HEK293 (cell line): ENCODE results near the gene IGIP.

ENCODE experiments used
- CTCF ChIA-PET: fragments of 350-600 bp; formaldehyde crosslinking; extraction: SDS; loops from one replicate; lab custom pipeline; 2021; ENCODE audit warnings: antibody characterized with exemption; lab: Yijun Ruan, JAX
- POLR2A ChIA-PET: fragments of 300-600 bp; formaldehyde crosslinking; extraction: SDS; loops from one replicate; lab custom pipeline; 2020; ENCODE audit warnings: antibody characterized with exemption, inconsistent platforms; lab: Yijun Ruan, JAX
- H3K27ac ChIP-seq: fragments of 200-500 bp; sonication (Bioruptor generic); 2 replicates; pipeline ENCODE4 v1.5.1; 2014; ENCODE audit warnings: low read depth, low read length, control low read depth, inconsistent platforms; ENCODE audit errors: extremely low read depth
- H3K36me3 ChIP-seq, 2 experiments: fragments of 200-500 bp in 1 of 2; sonication (Bioruptor generic) in 1 of 2; 1 replicate in 1 of 2; 2 replicates in 1 of 2; pipeline ENCODE4 v1.5.1; 2014 to 2017; ENCODE audit warnings: inconsistent platforms in 2 of 2, low read length in 2 of 2; ENCODE audit not compliant: control insufficient read depth in 2 of 2, insufficient read depth in 1 of 2
- H3K4me1 ChIP-seq: fragments of 200-500 bp; sonication (Bioruptor generic); 2 replicates; pipeline ENCODE4 v1.5.1; 2014; ENCODE audit warnings: mild to moderate bottlenecking, low read length, inconsistent platforms; ENCODE audit not compliant: control insufficient read depth, insufficient read depth
- H3K4me3 ChIP-seq: 2 replicates; pipeline ENCODE4 v1.5.1; 2011; ENCODE audit warnings: low read depth, mild to moderate bottlenecking, control low read depth, low read length, moderate library complexity
- H3K9me3 ChIP-seq: fragments of 200-500 bp; sonication (Bioruptor generic); 2 replicates; pipeline ENCODE4 v1.5.1; 2014; ENCODE audit warnings: low read depth, low read length, inconsistent platforms; ENCODE audit not compliant: control insufficient read depth, insufficient read depth
- BCL11A ChIP-seq: fragments of 450-650 bp; formaldehyde crosslinking; IDR thresholded peaks from 2 replicates; pipeline ENCODE4 v1.5.1; 2016; ENCODE audit warnings: low read depth, missing biosample characterization, missing genetic modification characterization
- HOXD13 ChIP-seq: sonication (generic); formaldehyde crosslinking; IDR thresholded peaks from 2 replicates; pipeline ENCODE4 v1.8.0; 2022; ENCODE audit warnings: missing genetic modification reagents, borderline replicate concordance
- MYNN ChIP-seq: fragments of 450-650 bp; formaldehyde crosslinking; IDR thresholded peaks from 2 replicates; pipeline ENCODE4 v1.5.1; 2016; ENCODE audit warnings: missing biosample characterization, missing genetic modification characterization, borderline replicate concordance
- OSR2 ChIP-seq: fragments of 450-650 bp; formaldehyde crosslinking; IDR thresholded peaks from 2 replicates; pipeline ENCODE4 v1.5.1; 2016; ENCODE audit warnings: missing biosample characterization, missing genetic modification characterization
- TCF7L2 ChIP-seq: IDR thresholded peaks from 2 replicates; pipeline ENCODE4 v1.6.1; 2011; ENCODE audit warnings: low read depth, mild to moderate bottlenecking, inconsistent platforms, low read length, moderate library complexity, borderline replicate concordance
- TSHZ1 ChIP-seq: fragments of 450-650 bp; formaldehyde crosslinking; IDR thresholded peaks from 2 replicates; pipeline ENCODE4 v1.5.1; 2016; ENCODE audit warnings: missing biosample characterization, missing genetic modification characterization, borderline replicate concordance
- ZBTB44 ChIP-seq: fragments of 450-650 bp; IDR thresholded peaks from 2 replicates; pipeline ENCODE4 v1.5.1; 2018; ENCODE audit warnings: missing biosample characterization, mild to moderate bottlenecking, missing genetic modification characterization
- ZNF239 ChIP-seq: fragments of 450-650 bp; formaldehyde crosslinking; IDR thresholded peaks from 2 replicates; pipeline ENCODE4 v1.5.1; 2016; ENCODE audit warnings: missing biosample characterization, missing genetic modification characterization
- ZNF266 ChIP-seq: fragments of 450-650 bp; formaldehyde crosslinking; IDR thresholded peaks from 2 replicates; pipeline ENCODE4 v1.5.1; 2016; ENCODE audit warnings: missing biosample characterization, missing genetic modification characterization, low read depth
- ZNF366 ChIP-seq: fragments of 450-650 bp; formaldehyde crosslinking; conservative IDR thresholded peaks from 2 replicates; pipeline ENCODE4 v1.5.1; 2016; ENCODE audit warnings: missing biosample characterization, missing genetic modification characterization
- ZNF560 ChIP-seq: fragments of 450-650 bp; formaldehyde crosslinking; IDR thresholded peaks from 2 replicates; pipeline ENCODE4 v1.5.1; 2017; ENCODE audit warnings: missing biosample characterization, missing genetic modification characterization, borderline replicate concordance
- ZNF571 ChIP-seq: fragments of 450-650 bp; formaldehyde crosslinking; IDR thresholded peaks from 2 replicates; pipeline ENCODE4 v1.5.0; 2017; ENCODE audit warnings: missing biosample characterization, missing genetic modification characterization
- ZNF626 ChIP-seq: fragments of 450-650 bp; sonication (Bioruptor Pico); formaldehyde crosslinking; IDR thresholded peaks from 2 replicates; pipeline ENCODE4 v1.5.1; 2018; ENCODE audit warnings: missing biosample characterization, missing genetic modification characterization, inconsistent platforms
- ZNF639 ChIP-seq: fragments of 450-650 bp; formaldehyde crosslinking; IDR thresholded peaks from 2 replicates; pipeline ENCODE4 v1.5.1; 2016; ENCODE audit warnings: missing biosample characterization, missing genetic modification characterization
- ZNF645 ChIP-seq: fragments of 450-650 bp; formaldehyde crosslinking; IDR thresholded peaks from 2 replicates; pipeline ENCODE4; 2016; ENCODE audit warnings: missing biosample characterization, missing genetic modification characterization
- ZNF837 ChIP-seq: fragments of 450-650 bp; formaldehyde crosslinking; IDR thresholded peaks from 2 replicates; pipeline ENCODE4 v1.5.1; 2016; ENCODE audit warnings: missing biosample characterization, missing genetic modification characterization
- ZNF843 ChIP-seq: fragments of 450-650 bp; formaldehyde crosslinking; IDR thresholded peaks from 2 replicates; pipeline ENCODE4 v1.5.1; 2016; ENCODE audit warnings: missing biosample characterization, missing genetic modification characterization
- TF ChIP-seq, protein P1 (sequence below): fragments of 450-650 bp; formaldehyde crosslinking; IDR thresholded peaks from 2 replicates; pipeline ENCODE4 v1.5.0; 2017; ENCODE audit warnings: missing biosample characterization, missing genetic modification characterization, borderline replicate concordance
- TF ChIP-seq, protein P2 (sequence below): fragments of 450-650 bp; formaldehyde crosslinking; IDR thresholded peaks from 2 replicates; pipeline ENCODE4 v1.5.1; 2016; ENCODE audit warnings: missing biosample characterization, missing genetic modification characterization
- TF ChIP-seq, protein P3 (sequence below): fragments of 450-650 bp; formaldehyde crosslinking; IDR thresholded peaks from 2 replicates; pipeline ENCODE4 v1.5.1; 2017; ENCODE audit warnings: missing biosample characterization, missing genetic modification characterization
- TF ChIP-seq, protein P4 (sequence below): fragments of 450-650 bp; formaldehyde crosslinking; IDR thresholded peaks from 2 replicates; pipeline ENCODE4 v1.5.1; 2016; ENCODE audit warnings: missing biosample characterization, missing genetic modification characterization

Gene IGIP

GRCh38 chr5:140178482-140179116 is 52.9 kb downstream of the IGIP start:
- no peaks in the 10 kb centered on the region for H3K9me3 ChIP-seq
- peaks cover 16% of the 10 kb centered on the region for H3K4me1 ChIP-seq
- no peak overlapping the region for H3K27ac ChIP-seq
- ChIA-PET CTCF (interaction anchor here (0.5 to 1.8 kb wide), 8 partner anchors 13 to 175 kb away, joined by 3 to 7 read pairs (median 3); no protein-coding TSS in a partner anchor), POLR2A (interaction anchor here (0.9 kb wide), 1 partner anchor 32 kb away, joined by 7 read pairs; no protein-coding TSS in a partner anchor)
- H3K36me3 ChIP-seq = no peaks in the 10 kb centered on the region
- H3K4me3 ChIP-seq = no peak overlapping the region
- peak; percentile 76 for TF ChIP-seq OSR2
- no peak for TF ChIP-seq ZNF626 (tag by site-specific recombination)
- TF ChIP-seq, protein P1, sequence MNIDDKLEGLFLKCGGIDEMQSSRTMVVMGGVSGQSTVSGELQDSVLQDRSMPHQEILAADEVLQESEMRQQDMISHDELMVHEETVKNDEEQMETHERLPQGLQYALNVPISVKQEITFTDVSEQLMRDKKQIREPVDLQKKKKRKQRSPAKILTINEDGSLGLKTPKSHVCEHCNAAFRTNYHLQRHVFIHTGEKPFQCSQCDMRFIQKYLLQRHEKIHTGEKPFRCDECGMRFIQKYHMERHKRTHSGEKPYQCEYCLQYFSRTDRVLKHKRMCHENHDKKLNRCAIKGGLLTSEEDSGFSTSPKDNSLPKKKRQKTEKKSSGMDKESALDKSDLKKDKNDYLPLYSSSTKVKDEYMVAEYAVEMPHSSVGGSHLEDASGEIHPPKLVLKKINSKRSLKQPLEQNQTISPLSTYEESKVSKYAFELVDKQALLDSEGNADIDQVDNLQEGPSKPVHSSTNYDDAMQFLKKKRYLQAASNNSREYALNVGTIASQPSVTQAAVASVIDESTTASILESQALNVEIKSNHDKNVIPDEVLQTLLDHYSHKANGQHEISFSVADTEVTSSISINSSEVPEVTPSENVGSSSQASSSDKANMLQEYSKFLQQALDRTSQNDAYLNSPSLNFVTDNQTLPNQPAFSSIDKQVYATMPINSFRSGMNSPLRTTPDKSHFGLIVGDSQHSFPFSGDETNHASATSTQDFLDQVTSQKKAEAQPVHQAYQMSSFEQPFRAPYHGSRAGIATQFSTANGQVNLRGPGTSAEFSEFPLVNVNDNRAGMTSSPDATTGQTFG (tag by site-specific recombination) = no peak
- TF ChIP-seq ZNF639 (tag by site-specific recombination) = no peak
- TF ChIP-seq ZNF266 (tag by site-specific recombination) = no peak
- TF ChIP-seq ZNF239 (tag by site-specific recombination) = no peak
- TF ChIP-seq ZNF645 (tag by site-specific recombination) = no peak
- TF ChIP-seq, protein P2, sequence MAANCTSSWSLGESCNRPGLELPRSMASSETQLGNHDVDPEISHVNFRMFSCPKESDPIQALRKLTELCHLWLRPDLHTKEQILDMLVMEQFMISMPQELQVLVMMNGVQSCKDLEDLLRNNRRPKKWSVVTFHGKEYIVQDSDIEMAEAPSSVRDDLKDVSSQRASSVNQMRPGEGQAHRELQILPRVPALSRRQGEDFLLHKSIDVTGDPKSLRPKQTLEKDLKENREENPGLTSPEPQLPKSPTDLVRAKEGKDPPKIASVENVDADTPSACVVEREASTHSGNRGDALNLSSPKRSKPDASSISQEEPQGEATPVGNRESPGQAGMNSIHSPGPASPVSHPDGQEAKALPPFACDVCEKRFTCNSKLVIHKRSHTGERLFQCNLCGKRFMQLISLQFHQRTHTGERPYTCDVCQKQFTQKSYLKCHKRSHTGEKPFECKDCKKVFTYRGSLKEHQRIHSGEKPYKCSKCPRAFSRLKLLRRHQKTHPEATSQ (tag by site-specific recombination) = 0 out of 2 replicates have a peak, but pooled peaks have one; percentile 68
- TF ChIP-seq ZNF843 (tag by site-specific recombination) = 0 out of 2 replicates have a peak, but pooled peaks have one; percentile 31
- TF ChIP-seq ZNF366 (tag by site-specific recombination) = no peak
- peak; percentile 5; the same call in 1 of the 2 replicates for TF ChIP-seq ZBTB44 (tag by site-specific recombination)
- TF ChIP-seq ZNF837 (tag by site-specific recombination) = no peak
- TF ChIP-seq ZNF571 = no peak
- TF ChIP-seq MYNN (tag by site-specific recombination) = no peak
- no peak for TF ChIP-seq HOXD13 (CRISPR knock-in tag)
- TF ChIP-seq, protein P3, sequence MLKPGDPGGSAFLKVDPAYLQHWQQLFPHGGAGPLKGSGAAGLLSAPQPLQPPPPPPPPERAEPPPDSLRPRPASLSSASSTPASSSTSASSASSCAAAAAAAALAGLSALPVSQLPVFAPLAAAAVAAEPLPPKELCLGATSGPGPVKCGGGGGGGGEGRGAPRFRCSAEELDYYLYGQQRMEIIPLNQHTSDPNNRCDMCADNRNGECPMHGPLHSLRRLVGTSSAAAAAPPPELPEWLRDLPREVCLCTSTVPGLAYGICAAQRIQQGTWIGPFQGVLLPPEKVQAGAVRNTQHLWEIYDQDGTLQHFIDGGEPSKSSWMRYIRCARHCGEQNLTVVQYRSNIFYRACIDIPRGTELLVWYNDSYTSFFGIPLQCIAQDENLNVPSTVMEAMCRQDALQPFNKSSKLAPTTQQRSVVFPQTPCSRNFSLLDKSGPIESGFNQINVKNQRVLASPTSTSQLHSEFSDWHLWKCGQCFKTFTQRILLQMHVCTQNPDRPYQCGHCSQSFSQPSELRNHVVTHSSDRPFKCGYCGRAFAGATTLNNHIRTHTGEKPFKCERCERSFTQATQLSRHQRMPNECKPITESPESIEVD (tag by site-specific recombination) = peak; percentile 75
- TF ChIP-seq TCF7L2 = no peak
- TF ChIP-seq ZNF560 (tag by site-specific recombination) = no peak
- peak; percentile 29; the same call in 1 of the 2 replicates for TF ChIP-seq TSHZ1 (tag by site-specific recombination)
- peak; percentile 65; the same call in 1 of the 2 replicates for TF ChIP-seq BCL11A (tag by site-specific recombination)
- TF ChIP-seq, protein P4, sequence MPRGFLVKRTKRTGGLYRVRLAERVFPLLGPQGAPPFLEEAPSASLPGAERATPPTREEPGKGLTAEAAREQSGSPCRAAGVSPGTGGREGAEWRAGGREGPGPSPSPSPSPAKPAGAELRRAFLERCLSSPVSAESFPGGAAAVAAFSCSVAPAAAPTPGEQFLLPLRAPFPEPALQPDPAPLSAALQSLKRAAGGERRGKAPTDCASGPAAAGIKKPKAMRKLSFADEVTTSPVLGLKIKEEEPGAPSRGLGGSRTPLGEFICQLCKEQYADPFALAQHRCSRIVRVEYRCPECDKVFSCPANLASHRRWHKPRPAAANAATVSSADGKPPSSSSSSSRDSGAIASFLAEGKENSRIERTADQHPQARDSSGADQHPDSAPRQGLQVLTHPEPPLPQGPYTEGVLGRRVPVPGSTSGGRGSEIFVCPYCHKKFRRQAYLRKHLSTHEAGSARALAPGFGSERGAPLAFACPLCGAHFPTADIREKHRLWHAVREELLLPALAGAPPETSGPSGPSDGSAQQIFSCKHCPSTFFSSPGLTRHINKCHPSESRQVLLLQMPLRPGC (tag by site-specific recombination) = peak; percentile 59; the same call in 1 of the 2 replicates
